GF-D8 (cell line): ENCODE measurements around the gene ZFYVE21.

Source experiments
- DNase-seq: peaks from one replicate; lab custom pipeline; 2025; lab: John Stamatoyannopoulos, UW

ZFYVE21 gene

GRCh38 chr14:103705504-103706284 is 9.9 kb upstream of the ZFYVE21 start:
- no peak for DNase-seq

- no peak for DNase-seq
Measured at GRCh38 chr14:103706551-103707328, 8.9 kb upstream of the ZFYVE21 start.

GRCh38 chr14:103707329-103708263 is 8.0 kb upstream of the ZFYVE21 start:
- DNase-seq, result no peak

- DNase-seq, result no peak
Measured at GRCh38 chr14:103708750-103709187, 6.8 kb upstream of the ZFYVE21 start.

- no peak for DNase-seq
Measured at GRCh38 chr14:103709814-103710213, 5.8 kb upstream of the ZFYVE21 start.

GRCh38 chr14:103710771-103711377 is 4.7 kb upstream of the ZFYVE21 start:
- DNase-seq, result no peak

- DNase-seq, result no peak
Measured at GRCh38 chr14:103711516-103712431, 3.8 kb upstream of the ZFYVE21 start.

GRCh38 chr14:103712633-103713247 is 2.9 kb upstream of the ZFYVE21 start:
- no peak for DNase-seq

GRCh38 chr14:103713304-103714062 is 2.1 kb upstream of the ZFYVE21 start:
- DNase-seq, result no peak

GRCh38 chr14:103714063-103714724 is 1.4 kb upstream of the ZFYVE21 start:
- DNase-seq, result no peak

- no peak for DNase-seq
Measured at GRCh38 chr14:103716091-103716801, 636 bp downstream of the ZFYVE21 start.

GRCh38 chr14:103716899-103717411 is 1.3 kb downstream of the ZFYVE21 start:
- no peak for DNase-seq

GRCh38 chr14:103718572-103718971 is 3.0 kb downstream of the ZFYVE21 start:
- DNase-seq, result no peak

- no peak for DNase-seq
Measured at GRCh38 chr14:103719751-103720150, 4.1 kb downstream of the ZFYVE21 start.

- no peak for DNase-seq
Measured at GRCh38 chr14:103721334-103722120, 5.9 kb downstream of the ZFYVE21 start.

GRCh38 chr14:103723748-103724081 is 8.1 kb downstream of the ZFYVE21 start:
- no peak for DNase-seq

GRCh38 chr14:103724116-103724515 is 8.5 kb downstream of the ZFYVE21 start:
- no peak for DNase-seq
